GM23338 (cell line): ENCODE measurements around the gene EXTL1. TPM values are rescaled to one million over a fixed set of nuclear protein-coding genes. Genes with fewer than 3 reads are reported as not detected.

Experiments used
- ATAC-seq: fragments of 200-7000 bp; cut with Tn5 transposase; 3 replicates; pipeline ENCODE4 v1.9.1; 2020
- DNase-seq: peaks from one replicate; pipeline ENCODE4 v3.0.0-alpha.2; 2015; ENCODE audit warnings: low spot score
- H2AFZ ChIP-seq: fragments of 200-600 bp; sonication (generic); 2 replicates; pipeline ENCODE4 v1.8.0; 2016; ENCODE audit warnings: antibody characterized with exemption, mild to moderate bottlenecking, moderate library complexity
- H3F3A ChIP-seq: fragments of 200-600 bp; sonication (generic); replicated peaks from 2 replicates; pipeline ENCODE4 v1.8.0; 2017; ENCODE audit warnings: antibody characterized with exemption, mixed run types, low read depth
- H3K27ac ChIP-seq: fragments of 200-600 bp; sonication (generic); 2 replicates; pipeline ENCODE4 v1.6.1; 2016; ENCODE audit warnings: low read depth
- H3K27me3 ChIP-seq: fragments of 200-600 bp; sonication (generic); 2 replicates; pipeline ENCODE4 v1.8.0; 2016; ENCODE audit warnings: mild to moderate bottlenecking, mixed run types, moderate library complexity; ENCODE audit not compliant: insufficient read depth
- H3K36me3 ChIP-seq: fragments of 200-600 bp; sonication (generic); 2 replicates; pipeline ENCODE4 v1.8.0; 2016; ENCODE audit warnings: mild to moderate bottlenecking; ENCODE audit not compliant: insufficient read depth
- H3K4me1 ChIP-seq: fragments of 200-600 bp; sonication (generic); 2 replicates; pipeline ENCODE4 v1.8.0; 2016; ENCODE audit warnings: mild to moderate bottlenecking, moderate library complexity; ENCODE audit not compliant: insufficient read depth
- H3K4me2 ChIP-seq: fragments of 200-600 bp; sonication (generic); 2 replicates; pipeline ENCODE4 v1.7.1; 2017; ENCODE audit warnings: mixed run types
- H3K4me3 ChIP-seq: fragments of 200-600 bp; sonication (generic); 2 replicates; pipeline ENCODE4 v1.6.1; 2016; ENCODE audit warnings: mixed run types
- H3K79me2 ChIP-seq: fragments of 200-600 bp; sonication (generic); replicated peaks from 2 replicates; pipeline ENCODE4 v1.8.0; 2017; ENCODE audit warnings: mild to moderate bottlenecking; ENCODE audit not compliant: insufficient read depth
- H3K9me2 ChIP-seq: fragments of 200-600 bp; sonication (generic); 2 replicates; pipeline ENCODE4 v1.8.0; 2017; ENCODE audit not compliant: insufficient read depth
- H4K20me1 ChIP-seq: fragments of 200-600 bp; sonication (generic); replicated peaks from 2 replicates; pipeline ENCODE4 v1.8.0; 2017; ENCODE audit warnings: mild to moderate bottlenecking; ENCODE audit not compliant: insufficient read depth
- H3K27ac Mint-ChIP-seq: 2 replicates; pipeline ENCODE4 v1.8.0; 2020; ENCODE audit warnings: inconsistent platforms, mild to moderate bottlenecking, moderate library complexity, mixed read lengths
- H3K27me3 Mint-ChIP-seq: 3 replicates; pipeline ENCODE4 v1.8.0; 2022; ENCODE audit warnings: low read depth, mild to moderate bottlenecking, moderate library complexity, mixed read lengths, inconsistent platforms; ENCODE audit not compliant: insufficient read depth, poor library complexity
- H3K36me3 Mint-ChIP-seq: 3 replicates; pipeline ENCODE4 v1.8.0; 2021; ENCODE audit warnings: low read depth, mild to moderate bottlenecking, inconsistent platforms, moderate library complexity, mixed read lengths
- H3K4me1 Mint-ChIP-seq: 3 replicates; pipeline ENCODE4 v1.8.0; 2020; ENCODE audit warnings: mild to moderate bottlenecking, inconsistent platforms, mixed read lengths
- H3K4me3 Mint-ChIP-seq: 3 replicates; pipeline ENCODE4 v1.8.0; 2021; ENCODE audit warnings: moderate library complexity, mild to moderate bottlenecking, inconsistent platforms, mixed read lengths
- H3K9me3 Mint-ChIP-seq: 3 replicates; pipeline ENCODE4 v1.8.0; 2020; ENCODE audit warnings: moderate library complexity, mild to moderate bottlenecking, inconsistent platforms, mixed read lengths
- CREB1 ChIP-seq: fragments of 250-450 bp; sonication (Bioruptor Pico); IDR thresholded peaks from 2 replicates; pipeline ENCODE4 v1.5.0; 2020; ENCODE audit warnings: low read depth, mild to moderate bottlenecking, moderate library complexity
- EZH2 ChIP-seq: fragments of 200-600 bp; sonication (generic); IDR thresholded peaks from one replicate; pipeline ENCODE4 v1.8.0; 2017; ENCODE audit warnings: antibody characterized with exemption, mild to moderate bottlenecking, low read depth; ENCODE audit not compliant: unreplicated experiment
- EZH2phosphoT487 ChIP-seq: fragments of 200-600 bp; sonication (generic); IDR thresholded peaks from one replicate; pipeline ENCODE4 v1.8.1; 2018; ENCODE audit warnings: antibody characterized with exemption; ENCODE audit not compliant: unreplicated experiment
- JUNB ChIP-seq: IDR thresholded peaks from one replicate; pipeline ENCODE4 v1.6.1; 2016; ENCODE audit warnings: antibody characterized with exemption; ENCODE audit not compliant: unreplicated experiment
- NANOG ChIP-seq: IDR thresholded peaks from 2 replicates; pipeline ENCODE4 v1.6.1; 2016; ENCODE audit warnings: antibody characterized with exemption, borderline replicate concordance
- ZNF331 ChIP-seq: fragments of 250-450 bp; sonication (Bioruptor Pico); IDR thresholded peaks from 2 replicates; pipeline ENCODE4 v1.5.0; 2020; ENCODE audit warnings: low read depth, mild to moderate bottlenecking, moderate library complexity
- polyA plus RNA-seq: library from polyadenylated mRNA; unstranded; fragments of >200 nt; fragmentation: Nextera tagmentation; extraction: Ambion mirVana; gene quantifications from 2 replicates; pipeline ENCODE4 v1.2.1, GENCODE V29; 2016
- total RNA-seq: library from RNA; depleted of rRNA; stranded (reverse); fragments of >200 nt; shearing (Covaris generic); gene quantifications from 2 replicates; pipeline ENCODE4 v1.2.3, GENCODE V29; 2014
- TF ChIP-seq, protein P1 (sequence below): IDR thresholded peaks from one replicate; pipeline ENCODE4 v1.6.1; 2018; ENCODE audit warnings: antibody characterized with exemption; ENCODE audit not compliant: unreplicated experiment
- TF ChIP-seq, protein P2 (sequence below), 2 experiments: fragments of 200-600 bp in 1 of 2; sonication (generic) in 1 of 2; conservative IDR thresholded peaks; 2 replicates each; pipeline versions ENCODE4 v1.5.1 to v1.6.1; 2016 to 2017; ENCODE audit warnings: antibody characterized with exemption in 2 of 2, low read depth in 2 of 2, mild to moderate bottlenecking in 2 of 2, moderate library complexity in 1 of 2

The EXTL1 gene
- total and polyA plus RNA-seq, 2 experiments from 2014 or later, result 0.37 to 1.2 TPM

DNA sequence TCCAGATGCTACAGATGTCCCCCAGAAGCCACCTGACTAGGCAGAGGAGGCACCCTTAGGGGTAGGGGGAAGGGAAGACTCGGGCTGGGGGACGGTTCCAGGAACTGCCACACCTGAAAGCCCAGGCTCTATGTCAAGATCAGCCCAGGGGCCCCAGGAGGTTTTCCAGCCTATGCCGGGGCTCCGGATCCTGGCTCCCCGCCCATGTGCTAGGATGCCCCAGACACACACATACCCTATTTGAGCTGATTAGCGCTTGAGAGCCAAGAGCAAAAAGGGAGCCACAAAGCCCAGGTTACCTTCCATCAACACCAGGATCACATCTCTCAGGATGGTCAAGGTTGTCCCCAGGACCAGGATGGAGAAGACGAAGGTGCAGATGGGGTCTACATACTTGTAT lies 19.8 kb downstream of the EXTL1 start:
- TF ChIP-seq EZH2phosphoT487 (no peak), ZNF331 (CRISPR knock-in tag) (no peak), CREB1 (CRISPR knock-in tag) (no peak), JUNB (no peak), NANOG (no peak), EZH2 (no peak)
- TF ChIP-seq, protein P1, sequence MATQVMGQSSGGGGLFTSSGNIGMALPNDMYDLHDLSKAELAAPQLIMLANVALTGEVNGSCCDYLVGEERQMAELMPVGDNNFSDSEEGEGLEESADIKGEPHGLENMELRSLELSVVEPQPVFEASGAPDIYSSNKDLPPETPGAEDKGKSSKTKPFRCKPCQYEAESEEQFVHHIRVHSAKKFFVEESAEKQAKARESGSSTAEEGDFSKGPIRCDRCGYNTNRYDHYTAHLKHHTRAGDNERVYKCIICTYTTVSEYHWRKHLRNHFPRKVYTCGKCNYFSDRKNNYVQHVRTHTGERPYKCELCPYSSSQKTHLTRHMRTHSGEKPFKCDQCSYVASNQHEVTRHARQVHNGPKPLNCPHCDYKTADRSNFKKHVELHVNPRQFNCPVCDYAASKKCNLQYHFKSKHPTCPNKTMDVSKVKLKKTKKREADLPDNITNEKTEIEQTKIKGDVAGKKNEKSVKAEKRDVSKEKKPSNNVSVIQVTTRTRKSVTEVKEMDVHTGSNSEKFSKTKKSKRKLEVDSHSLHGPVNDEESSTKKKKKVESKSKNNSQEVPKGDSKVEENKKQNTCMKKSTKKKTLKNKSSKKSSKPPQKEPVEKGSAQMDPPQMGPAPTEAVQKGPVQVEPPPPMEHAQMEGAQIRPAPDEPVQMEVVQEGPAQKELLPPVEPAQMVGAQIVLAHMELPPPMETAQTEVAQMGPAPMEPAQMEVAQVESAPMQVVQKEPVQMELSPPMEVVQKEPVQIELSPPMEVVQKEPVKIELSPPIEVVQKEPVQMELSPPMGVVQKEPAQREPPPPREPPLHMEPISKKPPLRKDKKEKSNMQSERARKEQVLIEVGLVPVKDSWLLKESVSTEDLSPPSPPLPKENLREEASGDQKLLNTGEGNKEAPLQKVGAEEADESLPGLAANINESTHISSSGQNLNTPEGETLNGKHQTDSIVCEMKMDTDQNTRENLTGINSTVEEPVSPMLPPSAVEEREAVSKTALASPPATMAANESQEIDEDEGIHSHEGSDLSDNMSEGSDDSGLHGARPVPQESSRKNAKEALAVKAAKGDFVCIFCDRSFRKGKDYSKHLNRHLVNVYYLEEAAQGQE, result no peak
- TF ChIP-seq, protein P2, sequence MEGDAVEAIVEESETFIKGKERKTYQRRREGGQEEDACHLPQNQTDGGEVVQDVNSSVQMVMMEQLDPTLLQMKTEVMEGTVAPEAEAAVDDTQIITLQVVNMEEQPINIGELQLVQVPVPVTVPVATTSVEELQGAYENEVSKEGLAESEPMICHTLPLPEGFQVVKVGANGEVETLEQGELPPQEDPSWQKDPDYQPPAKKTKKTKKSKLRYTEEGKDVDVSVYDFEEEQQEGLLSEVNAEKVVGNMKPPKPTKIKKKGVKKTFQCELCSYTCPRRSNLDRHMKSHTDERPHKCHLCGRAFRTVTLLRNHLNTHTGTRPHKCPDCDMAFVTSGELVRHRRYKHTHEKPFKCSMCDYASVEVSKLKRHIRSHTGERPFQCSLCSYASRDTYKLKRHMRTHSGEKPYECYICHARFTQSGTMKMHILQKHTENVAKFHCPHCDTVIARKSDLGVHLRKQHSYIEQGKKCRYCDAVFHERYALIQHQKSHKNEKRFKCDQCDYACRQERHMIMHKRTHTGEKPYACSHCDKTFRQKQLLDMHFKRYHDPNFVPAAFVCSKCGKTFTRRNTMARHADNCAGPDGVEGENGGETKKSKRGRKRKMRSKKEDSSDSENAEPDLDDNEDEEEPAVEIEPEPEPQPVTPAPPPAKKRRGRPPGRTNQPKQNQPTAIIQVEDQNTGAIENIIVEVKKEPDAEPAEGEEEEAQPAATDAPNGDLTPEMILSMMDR (conservative IDR thresholded peaks at IDR 0.05; ENCODE audit: low read depth in 2 of 2), result no peak
- Histone ChIP-seq H3K36me3 (no peaks in the 10 kb centered on the region), H3K9me2 (no peaks in the 10 kb centered on the region), H3K27ac (no peak overlapping the region), H3K4me1 (no peaks in the 10 kb centered on the region; the same call in 1 of the 2 replicates), H4K20me1 (no peaks in the 10 kb centered on the region), H3K79me2 (no peaks in the 10 kb centered on the region), H2AFZ (no peak overlapping the region), H3F3A (no peaks in the 10 kb centered on the region), H3K4me2 (no peak overlapping the region), H3K27me3 (peaks cover 53% of the 10 kb centered on the region), H3K4me3 (no peak overlapping the region)
- DNase-seq, result no peak
- H3K9me3 Mint-ChIP-seq, result no peaks in the 10 kb centered on the region
- H3K4me3 Mint-ChIP-seq, result no peak overlapping the region
- peaks cover 5% of the 10 kb centered on the region; the same call in 2 of the 3 replicates for H3K4me1 Mint-ChIP-seq
- peaks cover 43% of the 10 kb centered on the region for H3K27me3 Mint-ChIP-seq
- H3K27ac Mint-ChIP-seq, result no peak overlapping the region
- no peaks in the 10 kb centered on the region for H3K36me3 Mint-ChIP-seq
- ATAC-seq, result no peak

DNA sequence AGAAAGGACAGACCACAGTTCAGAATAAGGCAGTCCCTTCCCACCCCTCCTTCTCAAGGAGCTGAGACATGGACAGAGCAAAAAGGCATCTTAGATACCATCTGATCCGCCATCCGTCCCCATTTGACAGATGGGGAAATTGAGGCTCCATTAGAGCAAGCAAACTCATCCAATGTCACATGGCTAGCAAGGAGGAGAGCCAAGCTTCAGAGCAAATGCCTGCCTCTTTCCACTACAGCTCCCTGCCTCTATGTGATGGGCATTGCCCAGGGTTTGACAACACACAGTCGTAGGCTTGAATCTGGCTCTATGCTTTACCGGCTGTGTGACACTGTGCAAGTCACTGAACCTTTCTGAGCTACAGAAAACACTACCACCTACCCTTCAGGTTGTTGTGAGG lies 20.4 kb downstream of the EXTL1 start:
- Mint-ChIP-seq H3K27me3 (peaks cover 47% of the 10 kb centered on the region), H3K36me3 (no peaks in the 10 kb centered on the region), H3K4me1 (peaks cover 5% of the 10 kb centered on the region; the same call in 2 of the 3 replicates), H3K4me3 (no peak overlapping the region), H3K27ac (no peak overlapping the region), H3K9me3 (no peaks in the 10 kb centered on the region)
- DNase-seq (no peak), ATAC-seq (no peak)
- Histone ChIP-seq H3K27ac (no peak overlapping the region), H3F3A (no peaks in the 10 kb centered on the region), H3K4me2 (no peak overlapping the region), H3K79me2 (no peaks in the 10 kb centered on the region), H2AFZ (no peak overlapping the region), H3K36me3 (no peaks in the 10 kb centered on the region), H3K4me3 (no peak overlapping the region), H3K9me2 (no peaks in the 10 kb centered on the region), H4K20me1 (0 out of 2 replicates have a peak, but pooled peaks cover 3% of the 10 kb centered on the region), H3K27me3 (peaks cover 53% of the 10 kb centered on the region), H3K4me1 (no peaks in the 10 kb centered on the region)
- no peak for TF ChIP-seq JUNB
- no peak for TF ChIP-seq NANOG
- TF ChIP-seq, protein P1, result no peak
